Stimulated activated CD4-positive, alpha-beta T cell treated with anti-CD3 and anti-CD28 coated beads, Interleukin-12 subunit alpha, Interleukin-12 subunit beta, amount 100 ng/mL, for 4 hours (primary cell): Measurements from ENCODE around the gene TRIM40.
"Not testable (repeated sequence)": the region's sequence is repeated elsewhere in the genome, so short reads cannot be mapped to it uniquely, and the experiment has no call there.

ENCODE experiments used
- DNase-seq: peaks from one replicate; pipeline ENCODE4 v3.0.0-alpha.2; 2020

The TRIM40 gene

GRCh38 chr6:30165238-30165637 is 29.3 kb downstream of the TRIM40 start:
- DNase-seq, result not testable (repeated sequence)

- no peak for DNase-seq
Measured at GRCh38 chr6:30167101-30167500, 31.2 kb downstream of the TRIM40 start.

GRCh38 chr6:30168741-30169140 is 32.8 kb downstream of the TRIM40 start:
- DNase-seq, result no peak

- no peak for DNase-seq
Measured at GRCh38 chr6:30169658-30170614, 34.0 kb downstream of the TRIM40 start.

GRCh38 chr6:30171677-30172471 is 35.9 kb downstream of the TRIM40 start:
- DNase-seq, result no peak

GRCh38 chr6:30172681-30173080 is 36.7 kb downstream of the TRIM40 start:
- no peak for DNase-seq

- DNase-seq, result no peak
Measured at GRCh38 chr6:30175765-30176164, 39.8 kb downstream of the TRIM40 start.

GRCh38 chr6:30178837-30179236 is 42.9 kb downstream of the TRIM40 start:
- no peak for DNase-seq

GRCh38 chr6:30180145-30180544 is 44.2 kb downstream of the TRIM40 start:
- no peak for DNase-seq

- no peak for DNase-seq
Measured at GRCh38 chr6:30184417-30185031, 48.6 kb downstream of the TRIM40 start.

- no peak for DNase-seq
Measured at GRCh38 chr6:30185846-30186484, 50.0 kb downstream of the TRIM40 start.

- no peak for DNase-seq
Measured at GRCh38 chr6:30188541-30188940, 52.6 kb downstream of the TRIM40 start.

- no peak for DNase-seq
Measured at GRCh38 chr6:30192076-30192475, 56.1 kb downstream of the TRIM40 start.

GRCh38 chr6:30194797-30195690 is 59.1 kb downstream of the TRIM40 start:
- no peak for DNase-seq

GRCh38 chr6:30195951-30196350 is 60.0 kb downstream of the TRIM40 start:
- no peak for DNase-seq

- no peak for DNase-seq
Measured at GRCh38 chr6:30196376-30196775, 60.4 kb downstream of the TRIM40 start.
